ENCODE results near the gene UTP20. TPM values are rescaled to one million over a fixed set of nuclear protein-coding genes. Genes with fewer than 3 reads are reported as not detected.

UTP20 gene
- total and polyA plus RNA-seq, 4 donors = 1.9 to 19.7 (median 10.0) TPM

GRCh38 chr12:101325590-101325989 lies 45.7 kb downstream of the UTP20 start:
- WGBS, 2 donors = 89 to 90% methylated on average over 3 of the region's 3 CpGs
- ATAC-seq (ENCODE audit: insufficient read depth, low FRiP score) (no peak), DNase-seq (no peak)
- no peak for TF ChIP-seq CTCF (IDR thresholded peaks at IDR 0.05; ENCODE audit: control extremely low read depth, extremely low read depth)
- Histone ChIP-seq H3K9me3 (ENCODE audit: control insufficient read depth in 4 of 4, insufficient read depth in 3 of 4, low read length in 3 of 4) (no peaks in the 10 kb centered on the region), H3K27ac (ENCODE audit: low read depth in 1 of 2, low read length in 1 of 2) (no peak overlapping the region), H3K36me3 (ENCODE audit: control insufficient read depth in 4 of 4, insufficient read depth in 4 of 4, low read length in 4 of 4) (peaks cover 13 to 30% (median 27%) of the 10 kb centered on the region in 4 donors), H3K9ac (ENCODE audit: insufficient read depth in 1 of 2, low read length in 2 of 2) (no peak overlapping the region), H3K27me3 (ENCODE audit: control insufficient read depth in 3 of 3, insufficient read depth in 3 of 3, low read length in 2 of 3) (no peaks in the 10 kb centered on the region), H3K4me3 (no peak overlapping the region), H3K4me1 (ENCODE audit: control insufficient read depth in 5 of 5, insufficient read depth in 5 of 5, low read length in 5 of 5) (no peaks in the 10 kb centered on the region)

GRCh38 chr12:101327051-101327450 lies 47.1 kb downstream of the UTP20 start:
- Histone ChIP-seq H3K27ac (ENCODE audit: low read depth in 1 of 2, low read length in 1 of 2) (no peak overlapping the region), H3K27me3 (ENCODE audit: control insufficient read depth in 3 of 3, insufficient read depth in 3 of 3, low read length in 2 of 3) (no peaks in the 10 kb centered on the region), H3K4me1 (ENCODE audit: control insufficient read depth in 5 of 5, insufficient read depth in 5 of 5, low read length in 5 of 5) (no peaks in the 10 kb centered on the region), H3K9me3 (ENCODE audit: control insufficient read depth in 4 of 4, insufficient read depth in 3 of 4, low read length in 3 of 4) (no peaks in the 10 kb centered on the region), H3K4me3 (no peak overlapping the region), H3K9ac (ENCODE audit: insufficient read depth in 1 of 2, low read length in 2 of 2) (no peak overlapping the region), H3K36me3 (ENCODE audit: control insufficient read depth in 4 of 4, insufficient read depth in 4 of 4, low read length in 4 of 4) (peaks cover 13 to 30% (median 27%) of the 10 kb centered on the region in 4 donors)
- ATAC-seq (ENCODE audit: insufficient read depth, low FRiP score) = no peak
- TF ChIP-seq CTCF (IDR thresholded peaks at IDR 0.05; ENCODE audit: control extremely low read depth, extremely low read depth) = no peak
- DNase-seq = no peak
- 97 to 98% methylated on average over 8 of the region's 8 CpGs for WGBS, 2 donors

- H3K27me3 ChIP-seq (ENCODE audit: control insufficient read depth in 3 of 3, insufficient read depth in 3 of 3, low read length in 2 of 3) = no peaks in the 10 kb centered on the region
- no peak overlapping the region for H3K4me3 ChIP-seq
- WGBS, 2 donors = 89 to 95% methylated on average over 2 of the region's 2 CpGs
- ATAC-seq (ENCODE audit: insufficient read depth, low FRiP score) = no peak
- no peak overlapping the region for H3K9ac ChIP-seq (ENCODE audit: insufficient read depth in 1 of 2, low read length in 2 of 2)
- H3K36me3 ChIP-seq (ENCODE audit: control insufficient read depth in 4 of 4, insufficient read depth in 4 of 4, low read length in 4 of 4) = peaks cover 13 to 30% (median 27%) of the 10 kb centered on the region in 4 donors
- H3K27ac ChIP-seq (ENCODE audit: low read depth in 1 of 2, low read length in 1 of 2) = no peak overlapping the region
- no peak for TF ChIP-seq CTCF (IDR thresholded peaks at IDR 0.05; ENCODE audit: control extremely low read depth, extremely low read depth)
- H3K4me1 ChIP-seq (ENCODE audit: control insufficient read depth in 5 of 5, insufficient read depth in 5 of 5, low read length in 5 of 5) = no peaks in the 10 kb centered on the region
- no peaks in the 10 kb centered on the region for H3K9me3 ChIP-seq (ENCODE audit: control insufficient read depth in 4 of 4, insufficient read depth in 3 of 4, low read length in 3 of 4)
- no peak for DNase-seq
Measured at GRCh38 chr12:101327546-101327945, 47.6 kb downstream of the UTP20 start.

- no peaks in the 10 kb centered on the region for H3K4me1 ChIP-seq (ENCODE audit: control insufficient read depth in 5 of 5, insufficient read depth in 5 of 5, low read length in 5 of 5)
- H3K27ac ChIP-seq (ENCODE audit: low read depth in 1 of 2, low read length in 1 of 2) = no peak overlapping the region
- no peaks in the 10 kb centered on the region for H3K27me3 ChIP-seq (ENCODE audit: control insufficient read depth in 3 of 3, insufficient read depth in 3 of 3, low read length in 2 of 3)
- H3K36me3 ChIP-seq (ENCODE audit: control insufficient read depth in 4 of 4, insufficient read depth in 4 of 4, low read length in 4 of 4) = peaks cover 13 to 38% (median 32%) of the 10 kb centered on the region in 4 donors
- 94 to 96% methylated on average over 3 of the region's 3 CpGs for WGBS, 2 donors
- no peak for TF ChIP-seq CTCF (IDR thresholded peaks at IDR 0.05; ENCODE audit: control extremely low read depth, extremely low read depth)
- H3K4me3 ChIP-seq = no peak overlapping the region
- H3K9ac ChIP-seq (ENCODE audit: insufficient read depth in 1 of 2, low read length in 2 of 2) = no peak overlapping the region
- H3K9me3 ChIP-seq (ENCODE audit: control insufficient read depth in 4 of 4, insufficient read depth in 3 of 4, low read length in 3 of 4) = no peaks in the 10 kb centered on the region
- DNase-seq = no peak
- ATAC-seq (ENCODE audit: insufficient read depth, low FRiP score) = no peak
Measured at GRCh38 chr12:101328917-101329316, 49.0 kb downstream of the UTP20 start.
